Measurements from ENCODE around the gene MPV17.
"Not testable (repeated sequence)": the region's sequence is repeated elsewhere in the genome, so short reads cannot be mapped to it uniquely, and the experiment has no call there.

MPV17 gene

GRCh38 chr2:27322301-27322765 lies 564 bp downstream of the MPV17 start:
- peak; percentile 25 for DNase-seq

- no peak for DNase-seq
Observed at GRCh38 chr2:27320958-27321543, 1.8 kb downstream of the MPV17 start.

- DNase-seq: not testable (repeated sequence)
Observed at GRCh38 chr2:27319839-27320238, 3.1 kb downstream of the MPV17 start.

GRCh38 chr2:27316655-27317412 lies 6.1 kb downstream of the MPV17 start:
- no peak for DNase-seq

- DNase-seq: no peak
Observed at GRCh38 chr2:27315122-27315521, 7.8 kb downstream of the MPV17 start.

- no peak for DNase-seq
Observed at GRCh38 chr2:27314709-27315108, 8.2 kb downstream of the MPV17 start.

GRCh38 chr2:27313882-27314645 lies 8.8 kb downstream of the MPV17 start:
- no peak for DNase-seq

GRCh38 chr2:27312152-27312551 lies 10.7 kb downstream of the MPV17 start:
- no peak for DNase-seq

GRCh38 chr2:27309651-27310050 lies 13.2 kb downstream of the MPV17 start:
- no peak for DNase-seq

- peak; percentile 13 for DNase-seq
Observed at GRCh38 chr2:27308359-27308881, 14.5 kb downstream of the MPV17 start, which contains the start of gene UCN. Gene UCN (minus strand): TSS chr2:27308445. CDS start chr2:27307895, 550 bp downstream.

- no peak for DNase-seq
Observed at GRCh38 chr2:27307545-27308358, 15.1 kb downstream of the MPV17 start.

GRCh38 chr2:27307287-27307544 lies 15.7 kb downstream of the MPV17 start:
- DNase-seq: no peak

GRCh38 chr2:27306573-27307286 lies 16.2 kb downstream of the MPV17 start:
- DNase-seq: peak; percentile 61

- DNase-seq: no peak
Observed at GRCh38 chr2:27306136-27306535, 16.8 kb downstream of the MPV17 start.

- no peak for DNase-seq
Observed at GRCh38 chr2:27305516-27305915, 17.4 kb downstream of the MPV17 start.

GRCh38 chr2:27304488-27305240 lies 18.2 kb downstream of the MPV17 start:
- no peak for DNase-seq

- DNase-seq: peak; percentile 59
Observed at GRCh38 chr2:27303093-27304025, 19.5 kb downstream of the MPV17 start.

GRCh38 chr2:27300606-27301005 lies 22.3 kb downstream of the MPV17 start:
- not testable (repeated sequence) for DNase-seq

- no peak for DNase-seq
Observed at GRCh38 chr2:27298391-27299080, 24.4 kb downstream of the MPV17 start.

- no peak for DNase-seq
Observed at GRCh38 chr2:27297195-27297594, 25.7 kb downstream of the MPV17 start.
